OCI-LY3 (cell line): Measurements from ENCODE around the gene ZBTB16.

Source experiments
- H2AFZ ChIP-seq: fragments of 200-600, 300-600 bp; shearing (Covaris generic); 2 replicates; pipeline ENCODE4 v1.6.0; 2014; ENCODE audit warnings: antibody characterized with exemption, low read depth, low read length
- H3K27ac ChIP-seq: fragments of 200-600, 300-600 bp; sonication (generic); 2 replicates; pipeline ENCODE4 v1.5.1; 2014; ENCODE audit warnings: mild to moderate bottlenecking, low read length, moderate library complexity, mixed read lengths
- H3K27me3 ChIP-seq: fragments of 200-600, 300-600 bp; sonication (generic); 2 replicates; pipeline ENCODE4 v1.6.1; 2014; ENCODE audit warnings: low read depth, low read length, mixed read lengths
- H3K36me3 ChIP-seq: fragments of 200-600, 300-600 bp; sonication (generic); replicated peaks from 2 replicates; pipeline ENCODE3; 2014; ENCODE audit warnings: low read depth, low read length, mixed read lengths
- H3K4me1 ChIP-seq: fragments of 300-600, 200-600 bp; sonication (generic); 2 replicates; pipeline ENCODE4 v1.6.1; 2014; ENCODE audit warnings: low read length, mixed read lengths
- H3K4me2 ChIP-seq: fragments of 200-600, 300-600 bp; sonication (generic); 2 replicates; pipeline ENCODE4 v1.6.1; 2014; ENCODE audit warnings: low read length, mixed read lengths
- H3K4me3 ChIP-seq: fragments of 300-600, 200-600 bp; sonication (generic); 2 replicates; pipeline ENCODE4 v1.5.1; 2014; ENCODE audit warnings: antibody characterized with exemption, mild to moderate bottlenecking, low read length, moderate library complexity
- H3K79me2 ChIP-seq: fragments of 300-600, 200-600 bp; shearing (Covaris generic); 2 replicates; pipeline ENCODE4 v1.6.1; 2014; ENCODE audit warnings: mild to moderate bottlenecking, low read length, mixed read lengths
- H3K9ac ChIP-seq: fragments of 300-600, 200-600 bp; shearing (Covaris generic); 2 replicates; pipeline ENCODE4 v1.6.0; 2014; ENCODE audit warnings: mild to moderate bottlenecking, low read length, moderate library complexity
- H3K9me3 ChIP-seq: fragments of 200-600, 300-600 bp; shearing (Covaris generic); 2 replicates; pipeline ENCODE4 v1.6.1; 2014; ENCODE audit warnings: low read length, mixed read lengths; ENCODE audit not compliant: insufficient read depth
- H4K20me1 ChIP-seq: fragments of 200-600, 300-600 bp; sonication (generic); 2 replicates; pipeline ENCODE4 v1.6.1; 2016; ENCODE audit warnings: low read length, mixed read lengths; ENCODE audit not compliant: insufficient read depth
- CTCF ChIP-seq: fragments of 200-600, 300-600 bp; sonication (generic); IDR thresholded peaks from 2 replicates; pipeline ENCODE4 v1.5.1; 2014; ENCODE audit warnings: antibody characterized with exemption, low read length, low read depth
- EZH2phosphoT487 ChIP-seq: fragments of 200-600 bp; shearing (Covaris generic); IDR thresholded peaks from 2 replicates; pipeline ENCODE4 v1.6.1; 2018; ENCODE audit warnings: antibody characterized with exemption, mixed run types, low read depth

ZBTB16 gene

GRCh38 chr11:114226356-114226755, 166.8 kb downstream of the ZBTB16 start:
- Histone ChIP-seq H3K36me3 (no peaks in the 10 kb centered on the region), H3K4me3 (no peak overlapping the region), H3K79me2 (no peaks in the 10 kb centered on the region), H4K20me1 (no peaks in the 10 kb centered on the region), H3K9ac (no peak overlapping the region), H3K4me1 (peaks cover 2% of the 10 kb centered on the region; the same call in 1 of the 2 replicates), H3K27me3 (peaks cover 70% of the 10 kb centered on the region), H2AFZ (no peak overlapping the region), H3K4me2 (no peak overlapping the region), H3K9me3 (no peaks in the 10 kb centered on the region), H3K27ac (no peak overlapping the region)
- TF ChIP-seq EZH2phosphoT487 (no peak), CTCF (no peak)

- Histone ChIP-seq H3K79me2 (no peaks in the 10 kb centered on the region), H3K27ac (no peak overlapping the region), H3K4me1 (peaks cover 2% of the 10 kb centered on the region; the same call in 1 of the 2 replicates), H3K4me3 (no peak overlapping the region), H4K20me1 (no peaks in the 10 kb centered on the region), H3K36me3 (no peaks in the 10 kb centered on the region), H3K9ac (no peak overlapping the region), H3K9me3 (no peaks in the 10 kb centered on the region), H3K4me2 (peak overlapping the region; percentile 18; the same call in 1 of the 2 replicates), H2AFZ (no peak overlapping the region; the same call in 1 of the 2 replicates), H3K27me3 (peaks cover 67% of the 10 kb centered on the region)
- no peak for TF ChIP-seq CTCF
- no peak for TF ChIP-seq EZH2phosphoT487
These were observed 169.2 kb downstream of the ZBTB16 start for GRCh38 chr11:114228435-114229411.

GRCh38 chr11:114230031-114230704, 170.7 kb downstream of the ZBTB16 start:
- H3K27ac ChIP-seq = no peak overlapping the region
- H3K9ac ChIP-seq = no peak overlapping the region
- peaks cover 2% of the 10 kb centered on the region; the same call in 1 of the 2 replicates for H3K4me1 ChIP-seq
- TF ChIP-seq EZH2phosphoT487 (no peak), CTCF (no peak)
- no peak overlapping the region for H3K4me3 ChIP-seq
- no peaks in the 10 kb centered on the region for H4K20me1 ChIP-seq
- H3K9me3 ChIP-seq = no peaks in the 10 kb centered on the region
- H3K36me3 ChIP-seq = no peaks in the 10 kb centered on the region
- no peak overlapping the region for H2AFZ ChIP-seq
- H3K27me3 ChIP-seq = peaks cover 73% of the 10 kb centered on the region
- H3K4me2 ChIP-seq = no peak overlapping the region
- H3K79me2 ChIP-seq = no peaks in the 10 kb centered on the region
